SK-N-SH treated with all-trans-retinoic acid at 6 μM for 48 hours (cell line): ENCODE measurements around the gene RFLNA.

Experiments
- ATAC-seq: fragments of 200-7000 bp; cut with Tn5 transposase; 3 replicates; pipeline ENCODE4 v1.9.1; 2020; ENCODE audit warnings: mild to moderate bottlenecking, moderate library complexity
- ARNTL ChIP-seq: fragments of 450-650 bp; formaldehyde crosslinking; IDR thresholded peaks from 2 replicates; pipeline ENCODE4 v1.5.0; 2020; ENCODE audit warnings: low read depth, mild to moderate bottlenecking, moderate library complexity, borderline replicate concordance
- BACH2 ChIP-seq: fragments of 250-450 bp; sonication (Bioruptor Pico); IDR thresholded peaks from 2 replicates; pipeline ENCODE4 v1.9.0; 2021; ENCODE audit warnings: mild to moderate bottlenecking, borderline replicate concordance
- CSDC2 ChIP-seq: fragments of 250-450 bp; sonication (Bioruptor Pico); IDR thresholded peaks from 2 replicates; pipeline ENCODE4 v1.5.0; 2020; ENCODE audit warnings: mild to moderate bottlenecking, moderate library complexity
- ESRRG ChIP-seq: fragments of 250-450 bp; sonication (Bioruptor Pico); IDR thresholded peaks from 2 replicates; pipeline ENCODE4 v1.6.1; 2021; ENCODE audit warnings: mild to moderate bottlenecking
- GLIS3 ChIP-seq: fragments of 250-450 bp; sonication (Bioruptor Pico); IDR thresholded peaks from 2 replicates; pipeline ENCODE4 v1.5.0; 2020; ENCODE audit warnings: mild to moderate bottlenecking, moderate library complexity
- ISL1 ChIP-seq: fragments of 250-450 bp; sonication (Bioruptor Pico); IDR thresholded peaks from 2 replicates; pipeline ENCODE4 v2.1.2; 2022; ENCODE audit warnings: mild to moderate bottlenecking, moderate library complexity
- OSR1 ChIP-seq: fragments of 250-450 bp; sonication (Bioruptor Pico); IDR thresholded peaks from 2 replicates; pipeline ENCODE4 v1.8.0; 2022; ENCODE audit warnings: moderate library complexity, mild to moderate bottlenecking, inconsistent platforms
- PPARA ChIP-seq: fragments of 250-450 bp; sonication (Bioruptor Pico); IDR thresholded peaks from 2 replicates; pipeline ENCODE4 v1.5.0; 2020; ENCODE audit warnings: mild to moderate bottlenecking, borderline replicate concordance
- RARB ChIP-seq: fragments of 250-450 bp; sonication (Bioruptor Pico); IDR thresholded peaks from 2 replicates; pipeline ENCODE4 v1.8.0; 2021; ENCODE audit warnings: mild to moderate bottlenecking, moderate library complexity
- SNAI2 ChIP-seq: fragments of 250-450 bp; sonication (Bioruptor Pico); IDR thresholded peaks from 2 replicates; pipeline ENCODE4 v1.5.0; 2020; ENCODE audit warnings: mild to moderate bottlenecking, moderate library complexity
- TCF4 ChIP-seq: fragments of 250-450 bp; sonication (Bioruptor Pico); IDR thresholded peaks from 2 replicates; pipeline ENCODE4 v1.8.0; 2021; ENCODE audit warnings: mild to moderate bottlenecking, moderate library complexity, borderline replicate concordance
- ZC3H10 ChIP-seq: fragments of 250-450 bp; sonication (Bioruptor Pico); IDR thresholded peaks from 2 replicates; pipeline ENCODE4 v1.5.1; 2021; ENCODE audit warnings: mild to moderate bottlenecking, moderate library complexity
- ZFP3 ChIP-seq: fragments of 250-450 bp; sonication (Bioruptor Pico); IDR thresholded peaks from 2 replicates; pipeline ENCODE4 v1.5.0; 2020; ENCODE audit warnings: mild to moderate bottlenecking, moderate library complexity
- ZFP30 ChIP-seq: fragments of 450-650 bp; formaldehyde crosslinking; IDR thresholded peaks from 2 replicates; pipeline ENCODE4 v1.5.0; 2022; ENCODE audit warnings: mild to moderate bottlenecking, moderate library complexity
- ZNF565 ChIP-seq: fragments of 450-650 bp; formaldehyde crosslinking; conservative IDR thresholded peaks from 2 replicates; pipeline ENCODE4 v1.5.0; 2020; ENCODE audit warnings: low read depth, mild to moderate bottlenecking, moderate library complexity
- ZNF70 ChIP-seq: fragments of 450-650 bp; formaldehyde crosslinking; IDR thresholded peaks from 2 replicates; pipeline ENCODE4 v1.5.0; 2020; ENCODE audit warnings: mild to moderate bottlenecking, moderate library complexity
- ZNF8 ChIP-seq: fragments of 450-650 bp; formaldehyde crosslinking; IDR thresholded peaks from 2 replicates; pipeline ENCODE4 v1.5.0; 2020; ENCODE audit warnings: mild to moderate bottlenecking, moderate library complexity
- TF ChIP-seq, protein P1 (sequence below): fragments of 250-450 bp; sonication (Bioruptor Pico); IDR thresholded peaks from 2 replicates; pipeline ENCODE4 v1.5.1; 2020; ENCODE audit warnings: low read depth, mild to moderate bottlenecking, moderate library complexity
- TF ChIP-seq, protein P2 (sequence below): fragments of 250-450 bp; sonication (Bioruptor Pico); IDR thresholded peaks from 2 replicates; pipeline ENCODE4 v1.8.0; 2021; ENCODE audit warnings: low read depth, mild to moderate bottlenecking, moderate library complexity, borderline replicate concordance
- TF ChIP-seq, protein P3 (sequence below): fragments of 250-450 bp; sonication (Bioruptor Pico); IDR thresholded peaks from 2 replicates; pipeline ENCODE4 v1.5.0; 2020; ENCODE audit warnings: mild to moderate bottlenecking, moderate library complexity
- TF ChIP-seq, protein P4 (sequence below): fragments of 250-450 bp; sonication (Bioruptor Pico); IDR thresholded peaks from 2 replicates; pipeline ENCODE4 v1.5.1; 2021; ENCODE audit warnings: mild to moderate bottlenecking, moderate library complexity
- TF ChIP-seq, protein P5 (sequence below): fragments of 250-450 bp; sonication (Bioruptor Pico); IDR thresholded peaks from 2 replicates; pipeline ENCODE4 v1.8.0; 2020; ENCODE audit warnings: mild to moderate bottlenecking, moderate library complexity, borderline replicate concordance

RFLNA gene

DNA sequence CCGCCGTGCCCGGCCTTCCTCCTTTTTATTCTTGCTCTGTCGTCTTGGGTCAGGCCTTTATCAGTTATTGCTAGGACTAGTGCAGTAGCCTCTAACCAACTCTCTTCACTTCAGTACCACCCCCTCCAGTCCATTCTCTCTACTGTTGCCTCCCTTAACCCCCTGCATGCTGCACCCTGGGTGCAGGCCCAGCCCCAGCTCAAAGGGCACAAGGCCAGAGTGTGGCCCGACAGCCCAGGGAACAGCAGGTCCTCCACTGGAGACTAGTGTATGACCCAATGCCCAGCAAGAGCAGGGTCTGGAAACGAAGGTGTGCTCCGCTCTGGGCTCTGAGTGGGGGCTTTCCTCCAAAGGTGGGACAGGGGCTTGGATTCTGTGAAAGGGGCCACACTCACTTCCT is 30.0 kb upstream of the RFLNA start:
- TF ChIP-seq, protein P1, sequence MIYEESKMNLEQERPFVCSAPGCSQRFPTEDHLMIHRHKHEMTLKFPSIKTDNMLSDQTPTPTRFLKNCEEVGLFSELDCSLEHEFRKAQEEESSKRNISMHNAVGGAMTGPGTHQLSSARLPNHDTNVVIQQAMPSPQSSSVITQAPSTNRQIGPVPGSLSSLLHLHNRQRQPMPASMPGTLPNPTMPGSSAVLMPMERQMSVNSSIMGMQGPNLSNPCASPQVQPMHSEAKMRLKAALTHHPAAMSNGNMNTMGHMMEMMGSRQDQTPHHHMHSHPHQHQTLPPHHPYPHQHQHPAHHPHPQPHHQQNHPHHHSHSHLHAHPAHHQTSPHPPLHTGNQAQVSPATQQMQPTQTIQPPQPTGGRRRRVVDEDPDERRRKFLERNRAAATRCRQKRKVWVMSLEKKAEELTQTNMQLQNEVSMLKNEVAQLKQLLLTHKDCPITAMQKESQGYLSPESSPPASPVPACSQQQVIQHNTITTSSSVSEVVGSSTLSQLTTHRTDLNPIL (CRISPR knock-in tag): no peak
- TF ChIP-seq ZC3H10 (CRISPR knock-in tag) (no peak), ZNF70 (CRISPR knock-in tag) (no peak), GLIS3 (no peak), PPARA (no peak), CSDC2 (no peak), ARNTL (CRISPR knock-in tag) (no peak), RARB (no peak), ZFP3 (no peak), ESRRG (CRISPR knock-in tag) (no peak), ISL1 (CRISPR knock-in tag) (no peak), ZFP30 (no peak)
- TF ChIP-seq, protein P2, sequence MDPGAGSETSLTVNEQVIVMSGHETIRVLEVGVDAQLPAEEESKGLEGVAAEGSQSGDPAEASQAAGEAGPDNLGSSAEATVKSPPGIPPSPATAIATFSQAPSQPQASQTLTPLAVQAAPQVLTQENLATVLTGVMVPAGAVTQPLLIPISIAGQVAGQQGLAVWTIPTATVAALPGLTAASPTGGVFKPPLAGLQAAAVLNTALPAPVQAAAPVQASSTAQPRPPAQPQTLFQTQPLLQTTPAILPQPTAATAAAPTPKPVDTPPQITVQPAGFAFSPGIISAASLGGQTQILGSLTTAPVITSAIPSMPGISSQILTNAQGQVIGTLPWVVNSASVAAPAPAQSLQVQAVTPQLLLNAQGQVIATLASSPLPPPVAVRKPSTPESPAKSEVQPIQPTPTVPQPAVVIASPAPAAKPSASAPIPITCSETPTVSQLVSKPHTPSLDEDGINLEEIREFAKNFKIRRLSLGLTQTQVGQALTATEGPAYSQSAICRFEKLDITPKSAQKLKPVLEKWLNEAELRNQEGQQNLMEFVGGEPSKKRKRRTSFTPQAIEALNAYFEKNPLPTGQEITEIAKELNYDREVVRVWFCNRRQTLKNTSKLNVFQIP (CRISPR knock-in tag): no peak
- TF ChIP-seq, protein P3, sequence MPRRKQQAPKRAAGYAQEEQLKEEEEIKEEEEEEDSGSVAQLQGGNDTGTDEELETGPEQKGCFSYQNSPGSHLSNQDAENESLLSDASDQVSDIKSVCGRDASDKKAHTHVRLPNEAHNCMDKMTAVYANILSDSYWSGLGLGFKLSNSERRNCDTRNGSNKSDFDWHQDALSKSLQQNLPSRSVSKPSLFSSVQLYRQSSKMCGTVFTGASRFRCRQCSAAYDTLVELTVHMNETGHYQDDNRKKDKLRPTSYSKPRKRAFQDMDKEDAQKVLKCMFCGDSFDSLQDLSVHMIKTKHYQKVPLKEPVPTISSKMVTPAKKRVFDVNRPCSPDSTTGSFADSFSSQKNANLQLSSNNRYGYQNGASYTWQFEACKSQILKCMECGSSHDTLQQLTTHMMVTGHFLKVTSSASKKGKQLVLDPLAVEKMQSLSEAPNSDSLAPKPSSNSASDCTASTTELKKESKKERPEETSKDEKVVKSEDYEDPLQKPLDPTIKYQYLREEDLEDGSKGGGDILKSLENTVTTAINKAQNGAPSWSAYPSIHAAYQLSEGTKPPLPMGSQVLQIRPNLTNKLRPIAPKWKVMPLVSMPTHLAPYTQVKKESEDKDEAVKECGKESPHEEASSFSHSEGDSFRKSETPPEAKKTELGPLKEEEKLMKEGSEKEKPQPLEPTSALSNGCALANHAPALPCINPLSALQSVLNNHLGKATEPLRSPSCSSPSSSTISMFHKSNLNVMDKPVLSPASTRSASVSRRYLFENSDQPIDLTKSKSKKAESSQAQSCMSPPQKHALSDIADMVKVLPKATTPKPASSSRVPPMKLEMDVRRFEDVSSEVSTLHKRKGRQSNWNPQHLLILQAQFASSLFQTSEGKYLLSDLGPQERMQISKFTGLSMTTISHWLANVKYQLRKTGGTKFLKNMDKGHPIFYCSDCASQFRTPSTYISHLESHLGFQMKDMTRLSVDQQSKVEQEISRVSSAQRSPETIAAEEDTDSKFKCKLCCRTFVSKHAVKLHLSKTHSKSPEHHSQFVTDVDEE (CRISPR knock-in tag): no peak
- no peak for ATAC-seq

DNA sequence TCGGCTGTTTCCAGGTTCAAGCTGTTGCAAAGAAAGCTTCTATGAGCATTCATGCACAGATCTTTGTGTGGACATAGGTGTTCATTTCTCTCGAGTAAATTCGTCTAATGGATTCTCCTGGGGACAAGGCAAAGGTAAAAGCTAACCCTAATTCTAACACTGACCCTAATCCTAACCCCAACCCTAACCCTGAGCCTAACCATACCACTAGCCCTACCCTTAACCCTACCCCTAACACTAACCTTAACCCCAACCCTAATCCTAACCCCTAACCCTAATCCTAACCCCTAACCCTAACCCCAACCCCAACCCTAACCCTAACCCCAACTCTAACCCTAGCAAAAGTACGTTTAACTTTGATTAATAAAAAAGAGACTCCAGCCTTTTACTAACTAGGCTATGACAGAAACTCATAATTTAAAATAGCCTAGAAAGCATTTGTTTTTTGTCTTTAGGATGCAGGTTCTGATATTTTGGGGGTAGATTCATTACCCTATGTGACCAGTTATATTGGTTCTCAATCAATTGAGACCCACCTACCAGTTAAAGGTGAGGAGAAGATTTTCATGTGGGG is 27.6 kb upstream of the RFLNA start:
- TF ChIP-seq ZC3H10 (CRISPR knock-in tag): no peak
- TF ChIP-seq SNAI2 (CRISPR knock-in tag): no peak
- TF ChIP-seq, protein P1 (CRISPR knock-in tag): no peak
- TF ChIP-seq ZFP3: no peak
- TF ChIP-seq PPARA: no peak
- TF ChIP-seq, protein P4, sequence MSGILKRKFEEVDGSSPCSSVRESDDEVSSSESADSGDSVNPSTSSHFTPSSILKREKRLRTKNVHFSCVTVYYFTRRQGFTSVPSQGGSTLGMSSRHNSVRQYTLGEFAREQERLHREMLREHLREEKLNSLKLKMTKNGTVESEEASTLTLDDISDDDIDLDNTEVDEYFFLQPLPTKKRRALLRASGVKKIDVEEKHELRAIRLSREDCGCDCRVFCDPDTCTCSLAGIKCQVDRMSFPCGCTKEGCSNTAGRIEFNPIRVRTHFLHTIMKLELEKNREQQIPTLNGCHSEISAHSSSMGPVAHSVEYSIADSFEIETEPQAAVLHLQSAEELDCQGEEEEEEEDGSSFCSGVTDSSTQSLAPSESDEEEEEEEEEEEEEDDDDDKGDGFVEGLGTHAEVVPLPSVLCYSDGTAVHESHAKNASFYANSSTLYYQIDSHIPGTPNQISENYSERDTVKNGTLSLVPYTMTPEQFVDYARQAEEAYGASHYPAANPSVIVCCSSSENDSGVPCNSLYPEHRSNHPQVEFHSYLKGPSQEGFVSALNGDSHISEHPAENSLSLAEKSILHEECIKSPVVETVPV: no peak
- TF ChIP-seq ISL1 (CRISPR knock-in tag): no peak
- TF ChIP-seq ESRRG (CRISPR knock-in tag): no peak
- TF ChIP-seq, protein P5, sequence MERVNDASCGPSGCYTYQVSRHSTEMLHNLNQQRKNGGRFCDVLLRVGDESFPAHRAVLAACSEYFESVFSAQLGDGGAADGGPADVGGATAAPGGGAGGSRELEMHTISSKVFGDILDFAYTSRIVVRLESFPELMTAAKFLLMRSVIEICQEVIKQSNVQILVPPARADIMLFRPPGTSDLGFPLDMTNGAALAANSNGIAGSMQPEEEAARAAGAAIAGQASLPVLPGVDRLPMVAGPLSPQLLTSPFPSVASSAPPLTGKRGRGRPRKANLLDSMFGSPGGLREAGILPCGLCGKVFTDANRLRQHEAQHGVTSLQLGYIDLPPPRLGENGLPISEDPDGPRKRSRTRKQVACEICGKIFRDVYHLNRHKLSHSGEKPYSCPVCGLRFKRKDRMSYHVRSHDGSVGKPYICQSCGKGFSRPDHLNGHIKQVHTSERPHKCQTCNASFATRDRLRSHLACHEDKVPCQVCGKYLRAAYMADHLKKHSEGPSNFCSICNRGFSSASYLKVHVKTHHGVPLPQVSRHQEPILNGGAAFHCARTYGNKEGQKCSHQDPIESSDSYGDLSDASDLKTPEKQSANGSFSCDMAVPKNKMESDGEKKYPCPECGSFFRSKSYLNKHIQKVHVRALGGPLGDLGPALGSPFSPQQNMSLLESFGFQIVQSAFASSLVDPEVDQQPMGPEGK (CRISPR knock-in tag): no peak
- no peak for TF ChIP-seq GLIS3
- TF ChIP-seq TCF4: no peak
- no peak for TF ChIP-seq ZNF8 (CRISPR knock-in tag)
- no peak for TF ChIP-seq BACH2 (CRISPR knock-in tag)
- no peak for TF ChIP-seq CSDC2
- no peak for TF ChIP-seq ZNF565 (CRISPR knock-in tag)
- TF ChIP-seq OSR1 (CRISPR knock-in tag): no peak
- no peak for TF ChIP-seq ARNTL (CRISPR knock-in tag)
- TF ChIP-seq RARB: no peak
- TF ChIP-seq, protein P3 (CRISPR knock-in tag): no peak
- TF ChIP-seq, protein P2 (CRISPR knock-in tag): no peak
- TF ChIP-seq, all 23 proteins: peak for 0
- no peak for ATAC-seq
